ENCODE data around the gene CHRNG.

CHRNG gene, protein sequence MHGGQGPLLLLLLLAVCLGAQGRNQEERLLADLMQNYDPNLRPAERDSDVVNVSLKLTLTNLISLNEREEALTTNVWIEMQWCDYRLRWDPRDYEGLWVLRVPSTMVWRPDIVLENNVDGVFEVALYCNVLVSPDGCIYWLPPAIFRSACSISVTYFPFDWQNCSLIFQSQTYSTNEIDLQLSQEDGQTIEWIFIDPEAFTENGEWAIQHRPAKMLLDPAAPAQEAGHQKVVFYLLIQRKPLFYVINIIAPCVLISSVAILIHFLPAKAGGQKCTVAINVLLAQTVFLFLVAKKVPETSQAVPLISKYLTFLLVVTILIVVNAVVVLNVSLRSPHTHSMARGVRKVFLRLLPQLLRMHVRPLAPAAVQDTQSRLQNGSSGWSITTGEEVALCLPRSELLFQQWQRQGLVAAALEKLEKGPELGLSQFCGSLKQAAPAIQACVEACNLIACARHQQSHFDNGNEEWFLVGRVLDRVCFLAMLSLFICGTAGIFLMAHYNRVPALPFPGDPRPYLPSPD

GRCh38 chr2:232539298-232540231 is at the start of gene CHRNG:
TSS of gene CHRNG (plus strand) at chr2:232539692. CDS start at chr2:232539748, 56 bp downstream.
- DNase-seq: no peak

DNA sequence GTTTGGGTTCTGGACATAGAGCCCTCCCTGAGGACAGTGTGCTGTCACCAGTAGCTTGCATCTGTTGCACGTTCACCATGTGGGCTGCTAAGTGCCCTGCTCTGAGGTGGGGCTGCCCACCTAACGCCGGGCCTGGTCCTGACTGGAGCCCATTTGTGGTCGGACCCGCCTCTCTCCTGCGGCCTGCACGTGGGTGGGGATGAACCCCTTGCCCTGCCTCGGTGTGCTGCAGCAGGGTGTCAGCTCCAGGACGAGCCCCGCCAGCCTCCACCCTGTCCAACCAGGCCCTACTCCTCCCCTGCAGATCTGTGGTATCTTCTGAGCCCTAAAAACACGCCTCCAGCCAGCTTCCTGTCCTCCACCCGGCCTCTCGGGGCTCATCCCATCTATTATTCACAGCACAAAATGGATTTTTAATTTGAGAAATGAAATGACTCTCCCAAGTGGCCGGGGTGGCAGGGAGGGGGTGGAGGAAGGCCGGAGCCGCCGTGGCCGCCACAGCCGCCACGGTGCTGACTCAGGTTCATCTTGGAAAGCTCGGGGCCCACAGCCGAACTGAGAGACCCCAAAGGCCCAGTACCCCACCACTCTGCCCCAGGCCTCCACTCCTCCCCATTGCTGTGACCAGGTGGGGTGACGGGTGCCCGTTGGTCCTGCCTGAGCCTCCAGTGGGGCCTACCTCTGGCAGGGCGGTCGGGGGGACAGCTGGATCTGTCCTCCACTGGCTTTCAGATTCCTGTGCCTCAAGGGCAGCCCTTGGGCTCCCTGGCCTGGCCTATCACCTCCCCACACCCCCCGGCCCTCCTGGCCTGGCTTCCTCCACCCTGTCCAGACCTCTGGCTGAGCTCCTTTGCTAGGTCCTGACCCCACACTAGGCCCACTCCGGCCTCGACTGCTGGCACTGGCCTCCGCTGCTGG is 49.0 kb upstream of the CHRNG start:
- no peak for DNase-seq

GRCh38 chr2:232491139-232491780 is 48.2 kb upstream of the CHRNG start:
- DNase-seq: no peak

DNA sequence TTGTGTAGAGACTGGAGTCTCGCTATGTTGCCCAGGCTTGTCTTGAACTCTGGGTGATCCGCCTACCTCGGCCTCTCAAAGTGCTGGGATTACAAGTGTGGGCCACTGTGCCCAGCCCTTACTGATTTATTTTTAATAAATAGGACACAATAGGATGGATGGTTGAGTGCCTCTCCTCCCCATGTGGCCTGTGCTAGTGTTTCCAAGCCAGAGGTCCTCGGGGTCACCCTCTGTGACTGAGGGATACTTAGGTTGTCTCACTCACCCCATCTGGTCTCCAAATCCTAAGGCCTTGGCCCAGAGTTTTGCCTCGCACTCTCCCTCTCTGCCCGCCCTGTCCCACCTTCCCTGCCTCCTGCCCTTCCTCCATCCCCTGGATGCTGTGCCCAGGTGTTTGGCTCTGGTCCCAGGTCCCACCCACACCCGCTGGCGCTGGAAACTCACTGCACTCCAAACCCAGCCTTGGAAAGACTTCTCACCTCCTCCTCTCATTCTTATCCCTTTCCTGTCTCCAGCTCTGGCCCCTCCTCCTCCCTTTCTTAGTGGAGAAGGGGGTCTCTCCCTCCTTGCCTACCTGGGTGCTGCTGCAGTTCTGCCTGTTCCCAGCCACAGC is 47.1 kb upstream of the CHRNG start:
- DNase-seq: no peak

GRCh38 chr2:232492963-232493700 is 46.4 kb upstream of the CHRNG start:
- DNase-seq: no peak

GRCh38 chr2:232493701-232494474 is 45.6 kb upstream of the CHRNG start:
- no peak for DNase-seq

DNA sequence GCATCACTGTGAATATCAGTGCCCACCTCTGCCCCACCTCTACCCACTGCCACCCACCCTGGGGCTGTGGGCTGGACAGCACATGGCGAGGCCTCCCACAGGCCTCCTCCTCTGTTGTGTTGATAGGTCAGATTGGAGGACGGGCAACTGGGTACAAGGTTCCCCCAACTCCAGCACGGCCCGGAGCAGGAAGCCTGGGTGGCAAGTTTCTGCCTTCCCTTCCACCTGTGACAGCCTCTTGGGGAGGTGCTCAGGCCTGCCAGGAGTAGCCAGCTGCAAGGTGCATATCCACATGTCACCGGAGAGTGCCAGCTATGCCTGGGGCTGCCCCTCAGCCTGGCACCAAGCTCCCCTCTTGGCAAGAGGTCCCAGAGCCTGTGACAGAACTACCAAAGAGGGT is 45.0 kb upstream of the CHRNG start:
- no peak for DNase-seq

DNA sequence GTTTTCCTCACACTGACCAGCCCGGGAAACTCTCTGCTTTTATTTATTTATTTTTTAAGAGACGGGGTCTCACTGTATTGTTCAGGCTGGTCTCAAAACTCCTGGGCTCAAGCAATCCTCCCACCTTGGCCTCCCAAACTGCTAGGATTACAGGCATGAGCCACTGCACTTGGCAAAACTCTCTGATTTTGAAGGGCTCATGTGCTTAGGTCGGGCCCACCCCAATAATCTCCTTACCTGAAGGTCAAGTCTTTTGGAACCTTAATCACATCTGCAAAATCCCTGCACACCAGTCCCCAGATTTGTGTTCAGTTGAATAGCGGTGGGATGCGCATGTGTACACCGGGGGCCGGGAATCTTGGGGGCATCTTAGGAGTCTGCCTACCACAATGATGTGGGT is 44.2 kb upstream of the CHRNG start:
- no peak for DNase-seq

DNA sequence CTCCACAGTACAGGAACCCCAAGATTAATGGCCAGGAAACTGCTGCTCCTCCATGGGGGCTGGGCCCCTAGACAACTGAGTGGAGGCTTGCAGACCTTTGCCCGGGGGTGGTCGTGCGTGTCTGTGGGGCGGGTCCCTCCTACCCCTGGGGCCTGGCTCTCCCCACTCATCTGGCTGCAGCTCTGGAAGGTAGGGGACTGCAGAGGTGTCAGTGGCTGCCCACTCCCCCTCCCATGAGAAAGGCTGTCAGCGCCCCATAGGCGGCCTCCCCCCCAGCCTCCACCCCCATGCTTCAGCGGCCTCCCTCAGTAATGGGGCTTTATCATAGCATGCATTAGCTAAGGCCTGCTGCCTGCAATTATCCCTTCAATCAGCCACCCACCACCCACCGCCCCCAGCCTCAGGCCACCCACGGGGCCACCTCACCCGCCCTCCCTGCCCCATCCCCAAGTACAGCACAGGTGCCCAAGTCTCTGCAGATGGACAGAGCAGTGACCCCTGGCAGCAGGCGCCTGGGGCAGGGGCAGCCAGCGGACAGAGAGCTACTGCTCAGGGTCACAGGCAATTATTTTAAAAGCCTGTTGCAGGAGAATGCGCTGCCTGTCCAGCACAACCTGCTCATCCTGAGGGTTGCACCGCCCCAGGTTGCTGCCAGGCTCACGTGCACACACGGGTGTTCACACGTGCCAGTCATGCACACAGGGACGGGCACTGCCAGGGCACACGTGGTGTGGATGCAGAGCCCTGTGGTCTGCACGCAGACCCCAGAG is 42.8 kb upstream of the CHRNG start:
- no peak for DNase-seq

DNA sequence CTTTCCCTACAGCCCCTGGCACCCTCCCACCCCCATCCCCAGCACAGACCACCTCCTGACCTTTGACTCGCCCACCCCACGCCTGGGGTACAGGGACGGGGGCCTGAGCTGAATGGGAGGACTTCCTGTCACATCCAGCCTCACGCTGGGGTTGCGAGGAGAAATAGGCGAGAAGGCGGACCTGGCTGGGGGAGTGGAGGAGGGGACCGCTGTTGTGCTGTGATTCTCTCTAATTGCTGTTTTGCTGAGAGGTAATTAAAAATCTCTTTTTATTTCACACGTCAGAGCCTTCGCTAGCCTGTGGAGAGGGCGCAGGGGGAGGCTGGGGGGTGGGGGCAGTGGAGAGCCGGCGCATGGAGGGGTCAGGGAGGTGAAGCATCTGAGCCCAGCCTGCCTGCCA is 42.1 kb upstream of the CHRNG start:
- DNase-seq: no peak

DNA sequence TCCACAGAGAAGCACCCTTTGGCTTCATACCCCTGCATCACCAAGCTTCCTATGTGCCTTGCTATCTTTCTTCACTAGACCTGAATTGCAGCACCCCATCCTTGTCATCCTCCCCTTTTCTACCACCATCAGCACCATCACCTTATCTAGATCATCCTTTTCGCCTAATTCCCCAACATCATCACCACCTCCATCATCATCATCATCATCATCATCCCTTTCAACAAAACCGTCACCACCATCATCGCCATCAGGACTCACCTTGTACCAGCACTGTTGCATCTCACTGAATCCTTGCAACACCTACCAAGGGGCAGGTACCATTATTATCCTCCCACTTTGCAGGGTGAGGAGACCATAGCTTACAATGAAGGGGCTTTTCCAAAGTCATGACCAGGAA is 41.0 kb upstream of the CHRNG start:
- DNase-seq: no peak

DNA sequence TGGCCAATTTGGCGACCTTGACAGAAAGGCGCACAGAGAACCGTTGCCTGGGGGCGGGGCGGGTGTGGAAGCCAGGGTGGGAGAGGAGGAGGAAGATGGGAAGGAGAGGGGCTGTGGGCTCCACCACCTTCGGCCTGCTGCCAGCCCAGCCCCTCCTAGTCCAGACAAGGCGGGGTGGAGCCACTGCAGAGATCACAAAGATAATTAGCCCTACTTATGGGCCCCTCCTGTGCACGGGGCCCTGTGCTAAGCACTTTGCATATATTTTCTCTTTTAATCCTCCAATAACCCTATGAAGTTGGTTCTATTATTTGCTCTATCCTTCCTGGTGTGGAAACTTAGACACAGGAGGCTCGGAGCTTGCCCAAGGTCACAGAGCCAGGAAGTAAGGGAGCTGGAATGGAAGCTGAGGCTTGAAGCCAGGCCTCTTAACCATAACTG is 38.1 kb upstream of the CHRNG start:
- no peak for DNase-seq

DNA sequence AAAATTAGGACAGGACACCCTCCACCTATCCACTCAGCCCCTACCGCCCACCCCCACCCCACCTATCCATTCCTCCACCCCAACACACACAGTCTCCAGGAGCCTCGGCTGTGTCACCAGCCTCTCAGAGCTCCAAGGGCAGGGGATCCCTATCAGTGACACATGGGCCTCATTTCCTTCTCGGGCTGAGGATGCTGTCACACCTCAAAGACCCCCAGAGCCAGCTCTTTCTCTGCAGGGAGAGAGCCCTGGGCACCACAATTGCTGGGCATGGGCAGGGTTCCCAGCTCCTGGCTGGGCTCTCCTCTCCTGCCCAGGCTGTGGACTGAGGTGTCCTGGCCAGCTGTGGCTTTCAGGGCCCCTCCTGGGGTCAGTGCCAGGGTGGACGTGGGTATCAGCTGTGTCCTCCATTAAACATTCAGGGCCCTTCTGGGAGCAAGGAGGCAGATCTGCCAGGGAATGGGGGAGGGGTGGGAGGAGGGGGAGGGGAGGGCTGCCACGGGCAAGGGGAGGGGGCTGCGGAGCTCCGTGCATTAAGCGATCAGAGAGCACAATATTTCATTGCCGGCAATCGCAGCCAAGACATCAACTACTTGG is 37.6 kb upstream of the CHRNG start:
- no peak for DNase-seq

- no peak for DNase-seq
Observed at GRCh38 chr2:232502511-232502910, 37.0 kb upstream of the CHRNG start.

- DNase-seq: no peak
Observed at GRCh38 chr2:232502911-232503808, 36.3 kb upstream of the CHRNG start.

GRCh38 chr2:232503809-232504323 is 35.6 kb upstream of the CHRNG start:
- no peak for DNase-seq

GRCh38 chr2:232504438-232504837 is 35.1 kb upstream of the CHRNG start:
- no peak for DNase-seq

Measured in T1000 (cell line).